WTC11 (cell line): ENCODE data around the gene OR6C76. TPM values are rescaled to one million over a fixed set of nuclear protein-coding genes. Genes with fewer than 3 reads are reported as not detected.
"Not testable (repeated sequence)": the region's sequence is repeated elsewhere in the genome, so short reads cannot be mapped to it uniquely, and the experiment has no call there.

Experiments used
- ATAC-seq: fragments of 200-7000 bp; cut with Tn5 transposase; 2 replicates; pipeline ENCODE4 v1.10.0; 2021; ENCODE audit warnings: mild to moderate bottlenecking, moderate library complexity
- CTCF ChIA-PET: fragments of 300-600 bp; sonication (Branson Sonifier 250); formaldehyde crosslinking; loops from one replicate; lab custom pipeline; 2021; ENCODE audit warnings: antibody characterized with exemption; lab: Charles Lee
- POLR2A ChIA-PET: fragments of 350-600 bp; sonication (Branson Sonifier 250); formaldehyde crosslinking; loops from one replicate; lab custom pipeline; 2021; ENCODE audit warnings: antibody characterized with exemption; lab: Charles Lee
- DNase-seq: peaks from one replicate; pipeline ENCODE4 v3.0.0; 2021; ENCODE audit warnings: low spot score
- H3K27ac Mint-ChIP-seq: 2 replicates; pipeline ENCODE4 v1.8.0; 2021; ENCODE audit warnings: mixed read lengths
- H3K27me3 Mint-ChIP-seq: 2 replicates; pipeline ENCODE4 v1.8.0; 2021; ENCODE audit warnings: low read depth, mild to moderate bottlenecking, moderate library complexity, mixed read lengths
- H3K36me3 Mint-ChIP-seq: 2 replicates; pipeline ENCODE4 v1.8.0; 2021; ENCODE audit warnings: mixed read lengths
- H3K4me1 Mint-ChIP-seq: 2 replicates; pipeline ENCODE4 v1.8.0; 2022; ENCODE audit warnings: mixed read lengths
- H3K4me3 Mint-ChIP-seq: 2 replicates; pipeline ENCODE4 v1.8.0; 2021; ENCODE audit warnings: mild to moderate bottlenecking, moderate library complexity, mixed read lengths
- H3K9me3 Mint-ChIP-seq: 2 replicates; pipeline ENCODE4 v1.8.0; 2021; ENCODE audit warnings: mixed read lengths
- ATF6 ChIP-seq: sonication (generic); formaldehyde crosslinking; IDR thresholded peaks from 2 replicates; pipeline ENCODE4 v1.8.1; 2023; ENCODE audit warnings: mild to moderate bottlenecking, missing genetic modification reagents
- CTCF ChIP-seq: fragments of 200-600 bp; IDR thresholded peaks from 2 replicates; pipeline ENCODE4 v1.8.0; 2022; ENCODE audit warnings: antibody characterized with exemption
- FOXJ3 ChIP-seq: sonication (generic); formaldehyde crosslinking; IDR thresholded peaks from 2 replicates; pipeline ENCODE4 v1.9.0; 2021; ENCODE audit warnings: missing genetic modification reagents, mild to moderate bottlenecking, borderline replicate concordance
- IRF2 ChIP-seq: sonication (generic); formaldehyde crosslinking; IDR thresholded peaks from 2 replicates; pipeline ENCODE4 v1.8.0; 2022; ENCODE audit warnings: low read depth, missing genetic modification reagents, borderline replicate concordance
- JAZF1 ChIP-seq: fragments of 250-450 bp; sonication (Bioruptor Pico); IDR thresholded peaks from 2 replicates; pipeline ENCODE4 v1.9.0; 2021; ENCODE audit warnings: moderate library complexity, mild to moderate bottlenecking, inconsistent platforms
- PRDM15 ChIP-seq: sonication (generic); formaldehyde crosslinking; IDR thresholded peaks from 2 replicates; pipeline ENCODE4 v1.8.0; 2022; ENCODE audit warnings: missing genetic modification reagents
- SP1 ChIP-seq: sonication (generic); formaldehyde crosslinking; conservative IDR thresholded peaks from 2 replicates; pipeline ENCODE4 v1.8.1; 2022; ENCODE audit warnings: missing genetic modification reagents
- STAT6 ChIP-seq: sonication (generic); formaldehyde crosslinking; conservative IDR thresholded peaks from 2 replicates; pipeline ENCODE4 v1.8.1; 2023; ENCODE audit warnings: mild to moderate bottlenecking, low read depth, missing genetic modification reagents, moderate library complexity
- total RNA-seq: library from RNA; stranded (reverse); gene quantifications from 3 replicates; pipeline ENCODE4 v1.2.3, GENCODE V29; 2021
- TF ChIP-seq, protein P1 (sequence below): sonication (generic); formaldehyde crosslinking; IDR thresholded peaks from 2 replicates; pipeline ENCODE4 v1.8.0; 2023; ENCODE audit warnings: mild to moderate bottlenecking, missing genetic modification reagents
- TF ChIP-seq, protein P2 (sequence below): fragments of 250-450 bp; sonication (Bioruptor Pico); IDR thresholded peaks from 2 replicates; pipeline ENCODE4 v1.9.0; 2021; ENCODE audit warnings: mild to moderate bottlenecking

The OR6C76 gene
- total RNA-seq, 1 experiment from 2014 or later: not detected

GRCh38 chr12:55420307-55420962 is 5.6 kb upstream of the OR6C76 start (continued):
- TF ChIP-seq, protein P1, sequence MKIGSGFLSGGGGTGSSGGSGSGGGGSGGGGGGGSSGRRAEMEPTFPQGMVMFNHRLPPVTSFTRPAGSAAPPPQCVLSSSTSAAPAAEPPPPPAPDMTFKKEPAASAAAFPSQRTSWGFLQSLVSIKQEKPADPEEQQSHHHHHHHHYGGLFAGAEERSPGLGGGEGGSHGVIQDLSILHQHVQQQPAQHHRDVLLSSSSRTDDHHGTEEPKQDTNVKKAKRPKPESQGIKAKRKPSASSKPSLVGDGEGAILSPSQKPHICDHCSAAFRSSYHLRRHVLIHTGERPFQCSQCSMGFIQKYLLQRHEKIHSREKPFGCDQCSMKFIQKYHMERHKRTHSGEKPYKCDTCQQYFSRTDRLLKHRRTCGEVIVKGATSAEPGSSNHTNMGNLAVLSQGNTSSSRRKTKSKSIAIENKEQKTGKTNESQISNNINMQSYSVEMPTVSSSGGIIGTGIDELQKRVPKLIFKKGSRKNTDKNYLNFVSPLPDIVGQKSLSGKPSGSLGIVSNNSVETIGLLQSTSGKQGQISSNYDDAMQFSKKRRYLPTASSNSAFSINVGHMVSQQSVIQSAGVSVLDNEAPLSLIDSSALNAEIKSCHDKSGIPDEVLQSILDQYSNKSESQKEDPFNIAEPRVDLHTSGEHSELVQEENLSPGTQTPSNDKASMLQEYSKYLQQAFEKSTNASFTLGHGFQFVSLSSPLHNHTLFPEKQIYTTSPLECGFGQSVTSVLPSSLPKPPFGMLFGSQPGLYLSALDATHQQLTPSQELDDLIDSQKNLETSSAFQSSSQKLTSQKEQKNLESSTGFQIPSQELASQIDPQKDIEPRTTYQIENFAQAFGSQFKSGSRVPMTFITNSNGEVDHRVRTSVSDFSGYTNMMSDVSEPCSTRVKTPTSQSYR: no peak
- TF ChIP-seq JAZF1 (CRISPR knock-in tag) (no peak), SP1 (CRISPR knock-in tag) (no peak), PRDM15 (CRISPR knock-in tag) (no peak)
- TF ChIP-seq, protein P2, sequence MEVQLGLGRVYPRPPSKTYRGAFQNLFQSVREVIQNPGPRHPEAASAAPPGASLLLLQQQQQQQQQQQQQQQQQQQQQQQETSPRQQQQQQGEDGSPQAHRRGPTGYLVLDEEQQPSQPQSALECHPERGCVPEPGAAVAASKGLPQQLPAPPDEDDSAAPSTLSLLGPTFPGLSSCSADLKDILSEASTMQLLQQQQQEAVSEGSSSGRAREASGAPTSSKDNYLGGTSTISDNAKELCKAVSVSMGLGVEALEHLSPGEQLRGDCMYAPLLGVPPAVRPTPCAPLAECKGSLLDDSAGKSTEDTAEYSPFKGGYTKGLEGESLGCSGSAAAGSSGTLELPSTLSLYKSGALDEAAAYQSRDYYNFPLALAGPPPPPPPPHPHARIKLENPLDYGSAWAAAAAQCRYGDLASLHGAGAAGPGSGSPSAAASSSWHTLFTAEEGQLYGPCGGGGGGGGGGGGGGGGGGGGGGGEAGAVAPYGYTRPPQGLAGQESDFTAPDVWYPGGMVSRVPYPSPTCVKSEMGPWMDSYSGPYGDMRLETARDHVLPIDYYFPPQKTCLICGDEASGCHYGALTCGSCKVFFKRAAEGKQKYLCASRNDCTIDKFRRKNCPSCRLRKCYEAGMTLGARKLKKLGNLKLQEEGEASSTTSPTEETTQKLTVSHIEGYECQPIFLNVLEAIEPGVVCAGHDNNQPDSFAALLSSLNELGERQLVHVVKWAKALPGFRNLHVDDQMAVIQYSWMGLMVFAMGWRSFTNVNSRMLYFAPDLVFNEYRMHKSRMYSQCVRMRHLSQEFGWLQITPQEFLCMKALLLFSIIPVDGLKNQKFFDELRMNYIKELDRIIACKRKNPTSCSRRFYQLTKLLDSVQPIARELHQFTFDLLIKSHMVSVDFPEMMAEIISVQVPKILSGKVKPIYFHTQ (CRISPR knock-in tag): no peak
- TF ChIP-seq, all 79 proteins: peak for 0

- Mint-ChIP-seq H3K27ac (peak overlapping the region; percentile 40; the same call in 1 of the 2 replicates), H3K36me3 (no peaks in the 10 kb centered on the region), H3K4me1 (peaks cover 20% of the 10 kb centered on the region), H3K4me3 (peak overlapping the region; percentile 20), H3K9me3 (no peaks in the 10 kb centered on the region), H3K27me3 (no peaks in the 10 kb centered on the region; the same call in 1 of the 2 replicates)
- ChIA-PET CTCF (interaction anchor here (1.0 kb wide), 1 partner anchor 228 kb away, joined by 4 read pairs; no protein-coding TSS in a partner anchor), POLR2A (no interaction called here)
- DNase-seq (no peak), ATAC-seq (peak; percentile 60)
- TF ChIP-seq IRF2 (CRISPR knock-in tag): no peak
Observed at GRCh38 chr12:55428331-55429243, 2.5 kb downstream of the OR6C76 start.

GRCh38 chr12:55441233-55441632 is 15.2 kb downstream of the OR6C76 start:
- H3K4me1 Mint-ChIP-seq, H3K27ac Mint-ChIP-seq, CTCF ChIA-PET, H3K4me3 Mint-ChIP-seq, POLR2A ChIA-PET, DNase-seq, H3K27me3 Mint-ChIP-seq, ATAC-seq: not testable (repeated sequence)
- peaks cover 43% of the 10 kb centered on the region for H3K9me3 Mint-ChIP-seq
- peaks cover 26% of the 10 kb centered on the region for H3K36me3 Mint-ChIP-seq

DNA sequence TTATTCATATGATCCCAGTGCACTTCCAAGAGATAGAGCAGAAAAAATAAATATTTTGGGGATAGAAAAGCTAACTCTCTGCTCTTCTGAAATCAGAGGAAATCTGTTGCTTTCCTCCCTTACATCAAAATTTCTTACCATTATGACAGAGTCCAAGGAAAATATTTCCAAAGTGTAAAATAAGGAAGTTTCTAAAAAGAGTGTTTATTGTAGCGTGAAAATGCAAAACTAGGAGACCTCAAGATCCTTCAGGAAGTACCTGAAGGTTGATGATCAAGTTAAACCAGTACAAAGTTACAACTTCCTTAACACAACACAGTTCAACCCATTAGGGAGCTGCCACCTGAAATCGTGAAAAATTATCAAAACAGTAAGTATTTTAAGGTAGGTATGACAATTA is 17.7 kb downstream of the OR6C76 start, which contains the start of gene OR6C2:
Gene OR6C2 (plus strand): TSS at position 301 of the 400 bp plus-strand sequence. CDS start 8,138 bp downstream, outside the sequence.
- POLR2A ChIA-PET: no interaction called here
- ATAC-seq: no peak
- no peak within 1 kb of the TSS for H3K4me3 Mint-ChIP-seq
- peaks cover 26% of the 10 kb centered on the region for H3K36me3 Mint-ChIP-seq
- peaks cover 40% of the 10 kb centered on the region for H3K9me3 Mint-ChIP-seq
- no peak for DNase-seq
- no peak within 1 kb of the TSS for H3K27ac Mint-ChIP-seq
- CTCF ChIA-PET: interaction anchor here (0.6 kb wide), 1 partner anchor 43 kb away, joined by 3 read pairs; no protein-coding TSS in a partner anchor
- H3K4me1 Mint-ChIP-seq: no peaks in the 10 kb centered on the region
- no peaks in the 10 kb centered on the region; the same call in 1 of the 2 replicates for H3K27me3 Mint-ChIP-seq
- no peak for TF ChIP-seq FOXJ3 (CRISPR knock-in tag)
- TF ChIP-seq ATF6 (CRISPR knock-in tag): no peak
- TF ChIP-seq STAT6 (CRISPR knock-in tag): no peak
- TF ChIP-seq CTCF: no peak
